ENCODE measurements around the gene C4B.
"Not testable (repeated sequence)": the region's sequence is repeated elsewhere in the genome, so short reads cannot be mapped to it uniquely, and the experiment has no call there.

Gene C4B

GRCh38 chr6:32014547-32014946, at the start of gene C4B:
TSS of gene C4B (plus strand) at chr6:32014795. CDS start at chr6:32014846, 51 bp downstream.
- DNase-seq (ENCODE audit: low read depth) = not testable (repeated sequence)

- DNase-seq (ENCODE audit: low read depth) = no peak
Measured at GRCh38 chr6:31965700-31966099, 48.9 kb upstream of the C4B start.

- no peak for DNase-seq (ENCODE audit: low read depth)
Measured at GRCh38 chr6:31966506-31966905, 48.1 kb upstream of the C4B start.

- DNase-seq (ENCODE audit: low read depth) = no peak
Measured at GRCh38 chr6:31966997-31967925, 47.3 kb upstream of the C4B start.

- DNase-seq (ENCODE audit: low read depth) = no peak
Measured at GRCh38 chr6:31967926-31968320, 46.7 kb upstream of the C4B start.

- DNase-seq (ENCODE audit: low read depth) = no peak
Measured at GRCh38 chr6:31968326-31968725, 46.3 kb upstream of the C4B start.

- DNase-seq (ENCODE audit: low read depth) = no peak
Measured at GRCh38 chr6:31968791-31969711, 45.5 kb upstream of the C4B start.

GRCh38 chr6:31969712-31970603, 44.6 kb upstream of the C4B start:
- DNase-seq (ENCODE audit: low read depth) = no peak

- DNase-seq (ENCODE audit: low read depth) = no peak
Measured at GRCh38 chr6:31970604-31971271, 43.9 kb upstream of the C4B start.

- no peak for DNase-seq (ENCODE audit: low read depth)
Measured at GRCh38 chr6:31971279-31971992, 43.2 kb upstream of the C4B start.

GRCh38 chr6:31971993-31972708, 42.4 kb upstream of the C4B start, which contains the start of gene DXO:
TSS of gene DXO (minus strand) at chr6:31972138. CDS start at chr6:31971675, 463 bp downstream.
- peak; percentile 95 for DNase-seq (ENCODE audit: low read depth)

GRCh38 chr6:31972709-31973350, 41.8 kb upstream of the C4B start:
- DNase-seq (ENCODE audit: low read depth) = no peak

- DNase-seq (ENCODE audit: low read depth) = not testable (repeated sequence)
Measured at GRCh38 chr6:31976065-31976464, 38.5 kb upstream of the C4B start.

- no peak for DNase-seq (ENCODE audit: low read depth)
Measured at GRCh38 chr6:31977816-31978431, 36.7 kb upstream of the C4B start.

- no peak for DNase-seq (ENCODE audit: low read depth)
Measured at GRCh38 chr6:31978831-31979230, 35.8 kb upstream of the C4B start.

- DNase-seq (ENCODE audit: low read depth) = no peak
Measured at GRCh38 chr6:31979238-31979898, 35.2 kb upstream of the C4B start.

- DNase-seq (ENCODE audit: low read depth) = not testable (repeated sequence)
Measured at GRCh38 chr6:31980195-31980876, 34.3 kb upstream of the C4B start.

- DNase-seq (ENCODE audit: low read depth) = not testable (repeated sequence)
Measured at GRCh38 chr6:31980998-31981397, 33.6 kb upstream of the C4B start.
